ENCODE measurements around the gene ZNF182.

The ZNF182 gene

DNA sequence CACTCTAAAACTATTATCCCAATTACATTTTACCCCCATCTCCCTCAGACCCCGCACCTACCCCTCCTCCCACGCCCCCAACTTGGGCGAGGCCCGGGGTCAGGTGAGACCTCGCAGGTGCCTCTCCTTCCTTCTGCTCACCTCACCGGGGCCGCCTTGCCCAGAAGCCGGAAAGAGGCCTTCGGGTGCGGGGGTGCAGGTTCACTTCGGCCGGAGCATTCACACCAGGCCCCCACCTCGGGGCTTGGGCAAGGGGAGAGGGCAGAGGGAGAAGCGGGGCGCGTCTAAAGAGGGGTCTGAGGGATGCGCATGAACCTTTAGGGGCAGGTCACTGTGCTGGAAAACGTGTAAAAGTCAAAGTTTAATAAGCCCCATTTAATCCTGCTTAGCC is 427 bp downstream of the ZNF182 start:
- H3K4me3 ChIP-seq (ENCODE audit: low read depth, low read length) = peak overlapping the region; percentile 75
- TF ChIP-seq, protein P1, sequence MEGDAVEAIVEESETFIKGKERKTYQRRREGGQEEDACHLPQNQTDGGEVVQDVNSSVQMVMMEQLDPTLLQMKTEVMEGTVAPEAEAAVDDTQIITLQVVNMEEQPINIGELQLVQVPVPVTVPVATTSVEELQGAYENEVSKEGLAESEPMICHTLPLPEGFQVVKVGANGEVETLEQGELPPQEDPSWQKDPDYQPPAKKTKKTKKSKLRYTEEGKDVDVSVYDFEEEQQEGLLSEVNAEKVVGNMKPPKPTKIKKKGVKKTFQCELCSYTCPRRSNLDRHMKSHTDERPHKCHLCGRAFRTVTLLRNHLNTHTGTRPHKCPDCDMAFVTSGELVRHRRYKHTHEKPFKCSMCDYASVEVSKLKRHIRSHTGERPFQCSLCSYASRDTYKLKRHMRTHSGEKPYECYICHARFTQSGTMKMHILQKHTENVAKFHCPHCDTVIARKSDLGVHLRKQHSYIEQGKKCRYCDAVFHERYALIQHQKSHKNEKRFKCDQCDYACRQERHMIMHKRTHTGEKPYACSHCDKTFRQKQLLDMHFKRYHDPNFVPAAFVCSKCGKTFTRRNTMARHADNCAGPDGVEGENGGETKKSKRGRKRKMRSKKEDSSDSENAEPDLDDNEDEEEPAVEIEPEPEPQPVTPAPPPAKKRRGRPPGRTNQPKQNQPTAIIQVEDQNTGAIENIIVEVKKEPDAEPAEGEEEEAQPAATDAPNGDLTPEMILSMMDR (conservative IDR thresholded peaks at IDR 0.05; ENCODE audit: low read depth, low read length) = no peak
- no peak for DNase-seq (ENCODE audit: low read depth)

DNA sequence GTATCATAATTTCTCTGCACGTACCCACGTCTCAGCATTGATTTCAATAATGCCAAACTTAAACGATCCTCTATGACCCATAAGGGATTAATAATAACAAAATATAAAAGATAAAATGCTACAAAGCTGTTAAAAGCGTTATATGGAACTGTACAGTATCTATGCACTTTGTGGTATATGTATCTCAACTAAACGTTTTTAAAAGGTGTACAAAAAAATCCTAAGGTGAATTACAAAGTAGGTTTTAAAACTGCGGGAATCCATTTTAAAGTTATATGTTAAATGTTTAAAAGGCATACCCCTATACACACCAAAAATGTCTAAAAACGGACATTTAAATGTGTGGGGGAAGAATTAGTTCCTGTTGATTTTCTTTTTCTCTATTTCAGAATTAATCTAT is 860 bp downstream of the ZNF182 start:
- no peak for DNase-seq (ENCODE audit: low read depth)
- TF ChIP-seq, protein P1 (conservative IDR thresholded peaks at IDR 0.05; ENCODE audit: low read depth, low read length) = no peak
- peak overlapping the region; percentile 75 for H3K4me3 ChIP-seq (ENCODE audit: low read depth, low read length)

DNA sequence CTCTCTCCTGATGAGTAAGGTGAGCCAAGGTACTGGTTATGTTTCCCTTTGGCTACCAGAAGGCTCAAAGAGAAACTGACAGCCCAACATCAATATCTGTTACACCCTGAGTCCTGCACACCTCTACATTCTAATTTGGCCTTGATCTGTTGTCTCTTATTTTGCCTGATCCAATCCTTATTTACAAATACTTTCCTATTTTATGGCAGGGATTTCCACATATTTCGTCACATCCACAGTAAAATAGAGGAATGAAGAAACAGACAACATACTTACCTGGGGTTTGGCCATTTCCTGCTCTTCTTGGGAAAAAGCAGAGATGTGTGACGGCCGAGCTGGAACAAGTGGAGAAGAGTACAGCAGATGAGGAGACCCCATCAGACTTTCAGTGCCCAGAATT is 1.5 kb downstream of the ZNF182 start:
- TF ChIP-seq, protein P1 (conservative IDR thresholded peaks at IDR 0.05; ENCODE audit: low read depth, low read length) = no peak
- no peak overlapping the region for H3K4me3 ChIP-seq (ENCODE audit: low read depth, low read length)
- no peak for DNase-seq (ENCODE audit: low read depth)

DNA sequence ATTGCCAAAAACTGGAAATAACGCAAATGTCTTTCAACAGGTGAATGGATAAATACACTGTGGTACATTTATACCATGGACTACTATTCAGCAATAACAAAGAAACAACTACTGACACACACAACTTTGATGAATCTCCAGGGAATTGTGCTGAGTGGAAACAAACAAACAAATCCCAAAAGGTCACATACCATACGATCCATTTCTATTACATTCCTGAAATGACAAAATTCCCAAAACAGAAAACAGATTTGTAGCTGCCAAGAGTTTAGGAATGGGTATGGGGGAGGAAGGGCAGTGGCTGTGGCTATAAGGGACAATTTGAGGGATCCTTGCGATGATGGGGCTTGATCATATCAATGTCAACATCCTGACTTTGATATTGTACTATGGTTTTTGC is 2.5 kb downstream of the ZNF182 start:
- TF ChIP-seq, protein P1 (conservative IDR thresholded peaks at IDR 0.05; ENCODE audit: low read depth, low read length) = no peak
- no peak overlapping the region for H3K4me3 ChIP-seq (ENCODE audit: low read depth, low read length)
- DNase-seq (ENCODE audit: low read depth) = no peak

DNA sequence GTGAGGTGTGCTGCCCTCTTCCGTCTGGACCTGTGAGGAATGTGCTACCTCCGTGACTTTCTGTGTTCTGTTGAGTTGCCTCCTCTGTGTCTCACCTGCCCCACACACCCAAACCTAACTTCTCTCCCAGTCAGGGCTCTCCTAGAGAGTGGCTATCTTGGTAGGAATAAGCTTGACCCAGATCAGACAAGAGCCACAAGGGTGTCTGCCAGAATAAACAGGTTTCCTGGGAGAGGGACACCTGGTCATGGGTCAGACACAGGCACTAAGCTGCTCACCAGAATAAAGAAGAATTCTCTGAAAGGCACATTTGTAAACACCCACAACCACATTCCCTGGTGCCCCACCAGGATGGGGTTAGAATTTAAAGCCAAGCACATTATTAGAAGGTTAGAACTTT is 11.1 kb downstream of the ZNF182 start:
- H3K4me3 ChIP-seq (ENCODE audit: low read depth, low read length) = no peak overlapping the region
- DNase-seq (ENCODE audit: low read depth) = no peak
- TF ChIP-seq, protein P1 (conservative IDR thresholded peaks at IDR 0.05; ENCODE audit: low read depth, low read length) = no peak

DNA sequence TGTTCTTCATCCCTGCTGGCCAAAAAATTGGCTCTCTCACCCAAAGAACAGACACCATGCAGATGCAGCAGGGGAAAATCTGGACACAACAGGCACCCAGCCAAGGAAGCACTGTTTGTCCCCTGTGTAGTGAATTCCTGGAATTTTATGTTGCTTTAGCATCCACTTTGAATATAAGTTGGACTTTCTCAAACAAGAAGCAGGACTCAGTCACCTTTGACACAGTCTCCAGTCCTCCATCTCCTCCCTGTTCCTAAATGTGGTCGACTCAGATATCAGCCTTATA is 11.8 kb downstream of the ZNF182 start:
- H3K4me3 ChIP-seq (ENCODE audit: low read depth, low read length) = no peak overlapping the region
- TF ChIP-seq, protein P1 (conservative IDR thresholded peaks at IDR 0.05; ENCODE audit: low read depth, low read length) = no peak

DNA sequence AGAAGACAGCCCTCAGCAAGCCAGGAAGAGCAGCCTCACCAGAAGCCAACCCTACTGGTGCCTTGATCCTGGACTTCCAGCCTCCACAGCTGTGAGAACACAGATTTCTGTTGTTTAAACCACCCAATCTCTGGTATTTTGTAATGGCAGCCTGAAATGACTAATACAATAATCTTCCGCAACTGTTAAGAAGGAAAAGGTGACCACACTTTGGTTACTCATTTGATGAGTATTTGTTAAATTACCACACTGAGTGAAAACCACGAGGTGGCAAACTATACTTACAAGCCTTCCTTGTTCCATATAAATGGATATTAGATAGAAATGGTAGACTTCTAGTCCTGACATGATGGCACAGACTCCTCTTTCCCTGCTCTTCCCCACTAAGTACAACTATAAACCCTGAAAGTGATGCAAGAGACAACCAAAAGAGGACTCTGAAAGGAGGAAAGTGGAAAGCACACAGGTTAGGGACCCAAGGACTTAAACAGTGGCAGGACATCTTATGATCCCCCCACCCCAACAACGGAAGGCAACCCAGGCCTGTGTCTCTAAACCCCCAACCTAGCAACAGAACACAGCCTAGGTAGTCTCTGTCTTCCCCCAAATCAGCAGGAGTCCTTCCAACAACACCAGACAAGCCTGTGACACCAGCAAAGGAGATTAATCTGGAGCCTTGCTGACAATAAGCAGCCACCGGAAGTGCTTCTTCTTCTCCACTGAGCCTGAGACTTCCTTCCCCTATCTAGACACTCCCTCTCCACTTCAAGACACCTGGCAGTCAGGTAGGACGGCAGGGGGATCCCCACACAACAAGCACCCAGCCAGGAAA is 12.3 kb downstream of the ZNF182 start:
- no peak overlapping the region for H3K4me3 ChIP-seq (ENCODE audit: low read depth, low read length)
- TF ChIP-seq, protein P1 (conservative IDR thresholded peaks at IDR 0.05; ENCODE audit: low read depth, low read length) = no peak
- DNase-seq (ENCODE audit: low read depth) = peak; percentile 70

More for the DNA sequence above, 11.8 kb downstream of the ZNF182 start:
- DNase-seq (ENCODE audit: low read depth) = peak; percentile 10
